ENCODE results near the gene EPB41L4A.

Gene EPB41L4A

DNA sequence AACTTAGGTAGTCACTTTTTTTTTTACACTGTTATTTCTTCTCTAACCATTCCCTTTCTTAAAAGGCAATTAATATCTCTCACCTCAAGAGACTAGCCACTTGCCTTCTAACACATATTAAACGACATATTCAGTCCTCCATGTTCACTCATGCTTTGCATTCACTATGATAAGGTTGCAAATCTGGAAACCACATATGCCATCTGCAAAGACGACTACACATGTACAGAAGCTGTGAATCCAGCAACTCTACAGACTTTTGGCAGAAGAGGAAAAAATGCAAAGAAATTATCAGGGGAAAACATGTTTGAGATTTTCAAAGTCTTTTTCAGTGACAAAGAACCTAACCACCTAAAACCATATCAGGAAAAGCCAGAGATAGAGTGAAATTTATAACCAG, 112.1 kb downstream of the EPB41L4A start:
- Histone ChIP-seq H3K79me1 (replicated peaks; ENCODE audit: low read length, poor library complexity, severe bottlenecking) (no peaks in the 10 kb centered on the region), H3K36me3 (ENCODE audit: control insufficient read depth in 1 of 2, insufficient read depth in 2 of 2, low read depth in 1 of 2, low read length in 2 of 2) (no peaks in the 10 kb centered on the region), H4K91ac (ENCODE audit: low read length) (no peak overlapping the region), H2BK12ac (ENCODE audit: low read length in 2 of 2) (no peak overlapping the region), H2AK5ac (ENCODE audit: low read length, severe bottlenecking) (no peak overlapping the region), H3K27ac (ENCODE audit: low read length, poor library complexity, severe bottlenecking) (no peak overlapping the region), H3K14ac (ENCODE audit: low read length in 2 of 2) (no peak overlapping the region), H3K27me3 (ENCODE audit: control insufficient read depth in 1 of 2, insufficient read depth in 1 of 2, low read length in 2 of 2) (no peaks in the 10 kb centered on the region), H3K4me3 (ENCODE audit: insufficient read depth in 1 of 2, low read depth in 1 of 2, low read length in 2 of 2) (no peak overlapping the region), H3K4ac (ENCODE audit: low read depth in 1 of 2, low read length in 2 of 2) (no peak overlapping the region), H4K8ac (ENCODE audit: low read length) (no peak overlapping the region), H2BK120ac (ENCODE audit: low read depth, low read length) (no peak overlapping the region), H3K9ac (ENCODE audit: low read length) (no peak overlapping the region), H3K18ac (ENCODE audit: low read depth in 1 of 2, low read length in 2 of 2) (no peak overlapping the region), H3K4me2 (ENCODE audit: low read length, poor library complexity, severe bottlenecking) (no peak overlapping the region), H2AFZ (ENCODE audit: low read depth, low read length) (no peak overlapping the region), H2BK15ac (ENCODE audit: low read depth, poor library complexity, severe bottlenecking) (no peak overlapping the region), H3K9me3 (ENCODE audit: control insufficient read depth, low read length) (no peaks in the 10 kb centered on the region), H2BK5ac (ENCODE audit: low read depth, low read length, poor library complexity, severe bottlenecking) (no peak overlapping the region), H3K4me1 (ENCODE audit: control insufficient read depth, insufficient read depth, low read depth, low read length) (no peaks in the 10 kb centered on the region), H3K23ac (ENCODE audit: low read length in 2 of 2) (no peak overlapping the region)
- WGBS, result 75% methylated on average over 2 of the region's 2 CpGs
- DNase-seq, result no peak

DNA sequence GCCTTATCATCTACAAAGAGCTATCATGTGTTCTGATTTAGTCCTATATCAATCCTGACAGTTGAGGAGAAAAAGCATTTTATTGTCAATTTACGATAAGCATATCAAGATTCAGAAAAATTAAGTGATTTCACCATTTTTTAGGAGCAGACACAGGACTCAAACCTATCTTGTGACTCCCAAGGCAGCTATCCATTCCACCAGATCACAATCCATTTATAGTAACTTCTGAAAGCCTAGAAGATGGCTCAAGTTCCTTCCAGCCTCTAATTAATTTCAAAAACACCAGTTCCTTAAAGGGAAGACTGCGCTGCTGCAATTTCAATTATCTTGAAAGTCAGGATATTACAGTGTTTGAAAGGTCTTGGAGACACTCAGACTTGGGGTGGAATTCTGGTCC, 114.3 kb downstream of the EPB41L4A start:
- H3K27me3 ChIP-seq (ENCODE audit: control insufficient read depth in 1 of 2, insufficient read depth in 1 of 2, low read length in 2 of 2), result no peaks in the 10 kb centered on the region
- H2AFZ ChIP-seq (ENCODE audit: low read depth, low read length), result no peak overlapping the region
- H3K18ac ChIP-seq (ENCODE audit: low read depth in 1 of 2, low read length in 2 of 2), result no peak overlapping the region
- H3K4me1 ChIP-seq (ENCODE audit: control insufficient read depth, insufficient read depth, low read depth, low read length), result no peaks in the 10 kb centered on the region
- H3K4me3 ChIP-seq (ENCODE audit: insufficient read depth in 1 of 2, low read depth in 1 of 2, low read length in 2 of 2), result no peak overlapping the region
- H2BK15ac ChIP-seq (ENCODE audit: low read depth, poor library complexity, severe bottlenecking), result no peak overlapping the region
- WGBS, result 91% methylated on average over 2 of the region's 2 CpGs
- no peak for DNase-seq
- no peak overlapping the region for H4K91ac ChIP-seq (ENCODE audit: low read length)
- no peak overlapping the region for H2BK120ac ChIP-seq (ENCODE audit: low read depth, low read length)
- no peak overlapping the region for H2BK12ac ChIP-seq (ENCODE audit: low read length in 2 of 2)
- no peak overlapping the region for H3K23ac ChIP-seq (ENCODE audit: low read length in 2 of 2)
- no peaks in the 10 kb centered on the region for H3K36me3 ChIP-seq (ENCODE audit: control insufficient read depth in 1 of 2, insufficient read depth in 2 of 2, low read depth in 1 of 2, low read length in 2 of 2)
- H2AK5ac ChIP-seq (ENCODE audit: low read length, severe bottlenecking), result no peak overlapping the region
- no peak overlapping the region for H3K27ac ChIP-seq (ENCODE audit: low read length, poor library complexity, severe bottlenecking)
- no peak overlapping the region for H2BK5ac ChIP-seq (ENCODE audit: low read depth, low read length, poor library complexity, severe bottlenecking)
- H3K79me1 ChIP-seq (replicated peaks; ENCODE audit: low read length, poor library complexity, severe bottlenecking), result no peaks in the 10 kb centered on the region
- H3K9ac ChIP-seq (ENCODE audit: low read length), result no peak overlapping the region
- H3K4me2 ChIP-seq (ENCODE audit: low read length, poor library complexity, severe bottlenecking), result no peak overlapping the region
- H3K4ac ChIP-seq (ENCODE audit: low read depth in 1 of 2, low read length in 2 of 2), result no peak overlapping the region
- no peak overlapping the region for H4K8ac ChIP-seq (ENCODE audit: low read length)
- peaks cover 4% of the 10 kb centered on the region for H3K9me3 ChIP-seq (ENCODE audit: control insufficient read depth, low read length)
- H3K14ac ChIP-seq (ENCODE audit: low read length in 2 of 2), result no peak overlapping the region

DNA sequence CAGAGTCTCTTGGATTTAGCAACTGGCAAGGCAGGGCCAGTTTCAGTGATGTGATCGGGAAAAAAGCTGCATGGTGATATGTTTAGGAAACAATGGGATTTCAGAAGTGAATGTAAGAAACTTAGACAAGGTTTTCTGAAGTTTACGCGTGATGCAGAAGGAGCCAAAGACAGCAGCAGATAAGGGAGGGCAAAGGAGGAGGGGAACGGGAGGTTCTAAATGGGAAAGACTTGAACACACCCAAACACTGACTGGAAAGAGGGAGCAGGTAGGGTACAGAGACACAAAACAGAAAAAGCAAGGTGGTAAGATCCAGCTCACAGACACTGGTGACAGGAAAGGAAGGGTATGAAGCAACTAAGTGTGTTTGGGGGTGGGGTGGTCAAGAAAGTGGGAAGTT, 115.4 kb downstream of the EPB41L4A start:
- H3K4me3 ChIP-seq (ENCODE audit: insufficient read depth in 1 of 2, low read depth in 1 of 2, low read length in 2 of 2), result no peak overlapping the region
- 96% methylated on average over 4 of the region's 4 CpGs for WGBS
- no peak overlapping the region for H2AK5ac ChIP-seq (ENCODE audit: low read length, severe bottlenecking)
- no peak for DNase-seq
- no peak overlapping the region for H2BK120ac ChIP-seq (ENCODE audit: low read depth, low read length)
- H3K18ac ChIP-seq (ENCODE audit: low read depth in 1 of 2, low read length in 2 of 2), result no peak overlapping the region
- H3K79me1 ChIP-seq (replicated peaks; ENCODE audit: low read length, poor library complexity, severe bottlenecking), result no peaks in the 10 kb centered on the region
- no peak overlapping the region for H2AFZ ChIP-seq (ENCODE audit: low read depth, low read length)
- no peak overlapping the region for H2BK12ac ChIP-seq (ENCODE audit: low read length in 2 of 2)
- no peak overlapping the region for H2BK15ac ChIP-seq (ENCODE audit: low read depth, poor library complexity, severe bottlenecking)
- H3K36me3 ChIP-seq (ENCODE audit: control insufficient read depth in 1 of 2, insufficient read depth in 2 of 2, low read depth in 1 of 2, low read length in 2 of 2), result no peaks in the 10 kb centered on the region
- no peak overlapping the region for H4K91ac ChIP-seq (ENCODE audit: low read length)
- no peak overlapping the region for H2BK5ac ChIP-seq (ENCODE audit: low read depth, low read length, poor library complexity, severe bottlenecking)
- H3K27me3 ChIP-seq (ENCODE audit: control insufficient read depth in 1 of 2, insufficient read depth in 1 of 2, low read length in 2 of 2), result no peaks in the 10 kb centered on the region
- no peak overlapping the region for H3K14ac ChIP-seq (ENCODE audit: low read length in 2 of 2)
- no peak overlapping the region for H3K27ac ChIP-seq (ENCODE audit: low read length, poor library complexity, severe bottlenecking)
- H3K9me3 ChIP-seq (ENCODE audit: control insufficient read depth, low read length), result peaks cover 4% of the 10 kb centered on the region
- H3K23ac ChIP-seq (ENCODE audit: low read length in 2 of 2), result no peak overlapping the region
- no peak overlapping the region for H3K4me2 ChIP-seq (ENCODE audit: low read length, poor library complexity, severe bottlenecking)
- H3K4ac ChIP-seq (ENCODE audit: low read depth in 1 of 2, low read length in 2 of 2), result no peak overlapping the region
- H3K9ac ChIP-seq (ENCODE audit: low read length), result no peak overlapping the region
- no peaks in the 10 kb centered on the region for H3K4me1 ChIP-seq (ENCODE audit: control insufficient read depth, insufficient read depth, low read depth, low read length)
- no peak overlapping the region for H4K8ac ChIP-seq (ENCODE audit: low read length)

DNA sequence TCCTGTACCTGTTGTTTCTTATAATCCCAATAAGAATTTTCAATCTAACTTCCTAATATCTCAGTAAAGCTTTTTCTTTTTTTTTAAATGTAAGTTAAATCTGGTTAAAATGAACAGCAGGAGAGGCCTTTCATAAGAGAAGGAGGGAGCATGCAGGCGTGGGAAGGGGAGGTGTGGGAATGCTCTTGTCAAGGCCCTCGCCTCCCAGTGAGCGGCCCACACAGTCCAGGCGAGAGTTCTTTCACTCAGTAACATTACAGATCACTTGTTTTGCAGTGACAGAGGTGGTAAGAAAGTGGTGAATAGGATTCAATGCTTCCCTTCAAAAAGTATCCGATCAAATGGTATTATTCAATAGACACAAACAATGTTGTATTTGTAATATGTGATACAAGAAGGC, 125.0 kb downstream of the EPB41L4A start:
- H3K18ac ChIP-seq (ENCODE audit: low read depth in 1 of 2, low read length in 2 of 2), result no peak overlapping the region
- no peaks in the 10 kb centered on the region for H3K27me3 ChIP-seq (ENCODE audit: control insufficient read depth in 1 of 2, insufficient read depth in 1 of 2, low read length in 2 of 2)
- no peak overlapping the region for H4K8ac ChIP-seq (ENCODE audit: low read length)
- DNase-seq, result no peak
- H3K14ac ChIP-seq (ENCODE audit: low read length in 2 of 2), result no peak overlapping the region
- peaks cover 11% of the 10 kb centered on the region for H3K9me3 ChIP-seq (ENCODE audit: control insufficient read depth, low read length)
- no peak overlapping the region for H3K23ac ChIP-seq (ENCODE audit: low read length in 2 of 2)
- no peak overlapping the region for H2AK5ac ChIP-seq (ENCODE audit: low read length, severe bottlenecking)
- no peak overlapping the region for H2BK5ac ChIP-seq (ENCODE audit: low read depth, low read length, poor library complexity, severe bottlenecking)
- H3K4me1 ChIP-seq (ENCODE audit: control insufficient read depth, insufficient read depth, low read depth, low read length), result peaks cover 1% of the 10 kb centered on the region
- H3K4me2 ChIP-seq (ENCODE audit: low read length, poor library complexity, severe bottlenecking), result no peak overlapping the region
- H2BK120ac ChIP-seq (ENCODE audit: low read depth, low read length), result no peak overlapping the region
- no peak overlapping the region for H3K27ac ChIP-seq (ENCODE audit: low read length, poor library complexity, severe bottlenecking)
- H3K4me3 ChIP-seq (ENCODE audit: insufficient read depth in 1 of 2, low read depth in 1 of 2, low read length in 2 of 2), result no peak overlapping the region
- H2AFZ ChIP-seq (ENCODE audit: low read depth, low read length), result peak overlapping the region; percentile 27
- no peaks in the 10 kb centered on the region for H3K79me1 ChIP-seq (replicated peaks; ENCODE audit: low read length, poor library complexity, severe bottlenecking)
- no peak overlapping the region for H2BK15ac ChIP-seq (ENCODE audit: low read depth, poor library complexity, severe bottlenecking)
- no peak overlapping the region for H2BK12ac ChIP-seq (ENCODE audit: low read length in 2 of 2)
- H4K91ac ChIP-seq (ENCODE audit: low read length), result no peak overlapping the region
- no peaks in the 10 kb centered on the region for H3K36me3 ChIP-seq (ENCODE audit: control insufficient read depth in 1 of 2, insufficient read depth in 2 of 2, low read depth in 1 of 2, low read length in 2 of 2)
- no peak overlapping the region for H3K9ac ChIP-seq (ENCODE audit: low read length)
- H3K4ac ChIP-seq (ENCODE audit: low read depth in 1 of 2, low read length in 2 of 2), result no peak overlapping the region
- 88% methylated on average over 3 of the region's 5 CpGs for WGBS

Measured in mesenchymal stem cell (in vitro differentiated cells and primary cell).